Measurements from ENCODE around the gene SLC35E1.

- TF ChIP-seq POLR2A (IDR thresholded peaks at IDR 0.05; ENCODE audit: low read depth, low read length), result no peak
- TF ChIP-seq POLR2AphosphoS5 (IDR thresholded peaks at IDR 0.05; ENCODE audit: low read depth, low read length), result no peak
- TF ChIP-seq TAF1 (IDR thresholded peaks at IDR 0.05; ENCODE audit: low read depth, low read length), result no peak
- TF ChIP-seq POU2F2 (IDR thresholded peaks at IDR 0.05; ENCODE audit: low read depth, low read length), result no peak
These were observed 29.2 kb downstream of the SLC35E1 start for GRCh38 chr19:16542910-16543472.

All from GM12891 (cell line).